Heart right ventricle (tissue), 16 donors: ENCODE results near the gene UBL7. TPM values are rescaled to one million over a fixed set of nuclear protein-coding genes. Genes with fewer than 3 reads are reported as not detected.
"Not testable (repeated sequence)": the region's sequence is repeated elsewhere in the genome, so short reads cannot be mapped to it uniquely, and the experiment has no call there.

Experiments used
- ATAC-seq, 8 donors: fragments of 200-7000 bp; cut with Tn5 transposase; one replicate each; pipeline ENCODE4 v1.9.1; 2020; ENCODE audit warnings: mild to moderate bottlenecking in 8 of 8, moderate library complexity in 8 of 8, moderate number of reproducible peaks in 1 of 8
- DNase-seq, 2 donors: peaks; one replicate each; pipeline ENCODE4 v3.0.0-alpha.2; 2020
- H3K27ac ChIP-seq, 10 donors: fragments of 200-600 bp; sonication (generic) in 2 of 10; one replicate each; pipeline versions ENCODE4 v1.5.0 to v1.8.0; 2020 to 2022; ENCODE audit warnings: mild to moderate bottlenecking in 3 of 10
- H3K27me3 ChIP-seq, 7 donors: fragments of 200-600 bp; one replicate each; pipeline ENCODE4 v1.8.0; 2021 to 2022; ENCODE audit warnings: mild to moderate bottlenecking in 2 of 7
- H3K36me3 ChIP-seq, 9 donors: fragments of 200-600 bp; sonication (generic) in 1 of 9; one replicate each; pipeline versions ENCODE4 v1.5.0 to v1.8.0; 2020 to 2022; ENCODE audit warnings: mild to moderate bottlenecking in 2 of 9
- H3K4me1 ChIP-seq, 9 donors: fragments of 200-600 bp; sonication (generic) in 1 of 9; one replicate each; pipeline versions ENCODE4 v1.5.0 to v1.8.0; 2020 to 2022; ENCODE audit warnings: mild to moderate bottlenecking in 4 of 9
- H3K4me3 ChIP-seq, 10 donors: fragments of 200-600 bp; sonication (generic) in 2 of 10; one replicate each; pipeline versions ENCODE4 v1.5.0 to v1.8.0; 2020 to 2022; ENCODE audit warnings: mild to moderate bottlenecking in 7 of 10, moderate library complexity in 2 of 10
- H3K9me3 ChIP-seq, 11 donors: fragments of 200-600 bp in 10 of 11; sonication (generic) in 2 of 11; one replicate each; pipeline versions ENCODE4 v1.5.0 to v1.8.0; 2013 to 2022; ENCODE audit warnings: mild to moderate bottlenecking in 2 of 11, control low read depth in 1 of 11, moderate library complexity in 1 of 11
- WGBS, 2 donors: extraction: QIAGEN DNeasy Blood & Tissue Kit; methylation state at CpG; one replicate each; pipeline ENCODE4 v1.1.7; 2013; ENCODE audit warnings: inconsistent platforms in 1 of 2; 5-methylcytosine and 5-hydroxymethylcytosine counted together
- intact Hi-C, 10 donors: fragments of 100-400 bp; cut with DNase I; formaldehyde crosslinking; loops; one replicate each; pipeline versions ENCODE4 v1.11.1 to v1.14.2; 2022
- polyA plus RNA-seq, 2 donors: library from polyadenylated mRNA; stranded (reverse); fragments of 200-250 nt; gene quantifications; one replicate each; pipeline ENCODE4 v1.2.3, GENCODE V29; 2013
- total RNA-seq, 10 donors: library from RNA; stranded (reverse); fragmentation: NEBNext Ultra II Directional in 3 of 10; extraction: Animal tissue kit (Norgen Biotek cat#: 25700) in 3 of 10; gene quantifications; one replicate each; pipeline versions ENCODE4 v1.2.1 to v1.2.4, GENCODE V29; 2021 to 2023
- TF ChIP-seq, protein P1 (sequence below), 9 donors: fragments of 200-600 bp; sonication (generic) in 2 of 9; IDR thresholded peaks; one replicate each; pipeline versions ENCODE4 v1.5.0 to v1.8.0; 2021 to 2022; ENCODE audit warnings: antibody characterized with exemption in 9 of 9, mild to moderate bottlenecking in 5 of 9, moderate library complexity in 1 of 9
- donor health status: Arrhythmogenic right ventricular cardiomyopathy.
- donor health status: ischemic (EF 13 %, LVEDD 7.1; RV severe dilation, severe dysfunction).
- donor health status: healthy with polysubstance abuse.
- donor health status: DM: no; HTN: yes; CAD: no.
- donor health status: DM: no; HTN: no; CAD: no.
- donor health status: ischemic (EF 25% LVEDD 6.9; RV normal size, moderate dysfunction).
- donor health status: ischemic (EF 25% LVEDD 5.7; RV mildly dilated, moderate dysfunction).
- donor health status: healthy.
- donor health status: DM: yes; HTN: yes; CAD: no.
- donor health status: Ischemic cardiomyopathy.
- donor health status: ischemic (EF 35%, LVEDD 5.7; RV mildly dilated, moderate dysfunction).
- donor health status: nonischemic (EF 11% LVEDD 7.7; RV severe dilation, severe dysfunction).
- donor health status: DM: yes; HTN: yes; CAD: no.
- donor health status: PGD.
- donor health status: ischemic (EF 29% LVEDD 5.4; RV normal size, mild dysfunction).
- donor health status: nonischemic (EF 23%, LVEDD 6.1; RV moderate dilation, normal function).

The UBL7 gene
- total and polyA plus RNA-seq, 12 donors, result 47.0 to 56.6 (median 52.1) TPM

DNA sequence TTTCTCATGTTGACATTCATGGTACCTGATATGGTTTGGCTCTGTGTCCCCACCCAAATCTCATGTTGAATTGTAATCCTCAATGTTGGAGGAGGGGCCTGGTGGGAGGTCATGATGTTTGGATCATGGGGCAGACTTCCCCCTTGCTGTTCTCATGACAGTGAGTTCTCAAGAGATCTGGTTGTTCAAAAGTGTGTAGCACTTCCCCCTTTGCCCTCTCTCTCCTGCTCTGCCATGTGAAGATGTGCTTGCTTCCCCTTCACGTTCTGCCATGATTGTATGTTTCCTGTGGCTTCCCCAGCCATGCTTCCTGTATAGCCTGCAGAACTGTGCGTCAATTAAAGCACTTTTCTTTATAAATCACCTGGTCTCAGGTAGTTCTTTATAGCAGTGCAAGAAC, 3.3 kb upstream of the UBL7 start:
- no peak for ATAC-seq
- no peak overlapping the region for H3K27ac ChIP-seq
- WGBS, 2 donors, result 72% methylated on average over 2 of the region's 2 CpGs

GRCh38 chr15:74463634-74464033, 2.7 kb upstream of the UBL7 start:
- no peak overlapping the region for H3K4me3 ChIP-seq
- no peak overlapping the region for H3K27ac ChIP-seq
- H3K9me3 ChIP-seq, result peaks cover 0 to 6% (median 0%) of the 10 kb centered on the region in 11 donors
- no peaks in the 10 kb centered on the region for H3K27me3 ChIP-seq
- intact Hi-C loops, result loop anchor here in 6 of 10 donors (5.0 to 10.0 kb wide), 5 partner anchors 71 to 154 kb away; partner anchors contain the start of genes ARID3B (in 3 of the 6) and CLK3 (in 3 of the 6)
- peaks cover 0 to 25% (median 18%) of the 10 kb centered on the region in 9 donors for H3K4me1 ChIP-seq
- DNase-seq (no peak), ATAC-seq (no peak)
- peaks cover 0 to 17% (median 0%) of the 10 kb centered on the region in 9 donors for H3K36me3 ChIP-seq
- TF ChIP-seq, protein P1, sequence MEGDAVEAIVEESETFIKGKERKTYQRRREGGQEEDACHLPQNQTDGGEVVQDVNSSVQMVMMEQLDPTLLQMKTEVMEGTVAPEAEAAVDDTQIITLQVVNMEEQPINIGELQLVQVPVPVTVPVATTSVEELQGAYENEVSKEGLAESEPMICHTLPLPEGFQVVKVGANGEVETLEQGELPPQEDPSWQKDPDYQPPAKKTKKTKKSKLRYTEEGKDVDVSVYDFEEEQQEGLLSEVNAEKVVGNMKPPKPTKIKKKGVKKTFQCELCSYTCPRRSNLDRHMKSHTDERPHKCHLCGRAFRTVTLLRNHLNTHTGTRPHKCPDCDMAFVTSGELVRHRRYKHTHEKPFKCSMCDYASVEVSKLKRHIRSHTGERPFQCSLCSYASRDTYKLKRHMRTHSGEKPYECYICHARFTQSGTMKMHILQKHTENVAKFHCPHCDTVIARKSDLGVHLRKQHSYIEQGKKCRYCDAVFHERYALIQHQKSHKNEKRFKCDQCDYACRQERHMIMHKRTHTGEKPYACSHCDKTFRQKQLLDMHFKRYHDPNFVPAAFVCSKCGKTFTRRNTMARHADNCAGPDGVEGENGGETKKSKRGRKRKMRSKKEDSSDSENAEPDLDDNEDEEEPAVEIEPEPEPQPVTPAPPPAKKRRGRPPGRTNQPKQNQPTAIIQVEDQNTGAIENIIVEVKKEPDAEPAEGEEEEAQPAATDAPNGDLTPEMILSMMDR (IDR thresholded peaks at IDR 0.05), result no peak

More for the DNA sequence above, 3.3 kb upstream of the UBL7 start:
- Histone ChIP-seq H3K4me1 (peaks cover 0 to 25% (median 18%) of the 10 kb centered on the region in 9 donors), H3K9me3 (peaks cover 0 to 6% (median 0%) of the 10 kb centered on the region in 11 donors), H3K36me3 (peaks cover 0 to 16% (median 0%) of the 10 kb centered on the region in 9 donors), H3K27me3 (no peaks in the 10 kb centered on the region), H3K4me3 (no peak overlapping the region)
- intact Hi-C loops, result loop anchor here in 6 of 10 donors (5.0 to 10.0 kb wide), 5 partner anchors 71 to 153 kb away; partner anchors contain the start of genes ARID3B (in 3 of the 6) and CLK3 (in 3 of the 6)
- TF ChIP-seq, protein P1 (IDR thresholded peaks at IDR 0.05), result no peak
- no peak for DNase-seq

DNA sequence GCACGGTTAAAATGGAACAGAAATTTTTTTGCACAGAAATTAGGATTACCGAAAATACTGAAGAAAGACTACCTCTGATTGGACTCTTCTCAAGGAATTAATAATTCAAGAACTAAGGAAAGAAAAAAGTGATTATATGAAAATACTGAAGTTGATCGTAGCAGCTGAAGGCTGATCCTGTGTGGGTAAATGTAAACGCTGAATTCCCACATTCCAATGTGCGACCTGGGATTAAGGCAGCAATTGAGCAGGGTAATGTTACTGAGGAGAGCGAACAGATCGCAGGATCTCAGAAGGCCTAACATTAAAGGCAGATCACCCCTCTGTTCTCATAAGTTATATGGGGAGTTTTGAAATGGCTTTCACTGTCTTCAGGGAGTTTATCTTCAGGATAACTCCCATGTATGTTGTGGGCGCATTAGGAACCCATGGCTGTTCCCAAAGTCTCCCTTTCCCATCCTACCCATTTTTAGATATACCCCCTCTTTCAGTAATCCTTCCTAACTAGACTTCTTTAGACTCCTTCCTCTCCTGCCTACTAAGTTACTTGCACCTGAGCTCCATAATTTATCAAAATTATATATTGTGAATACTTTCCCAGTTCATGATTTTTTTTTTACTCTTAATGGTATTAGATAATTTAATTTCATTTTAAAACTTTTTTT, 1.0 kb upstream of the UBL7 start:
- TF ChIP-seq, protein P1 (IDR thresholded peaks at IDR 0.05), result no peak
- Histone ChIP-seq H3K27ac (peak overlapping the region in 9 of 10 donors; percentile 79 to 92 (median 88)), H3K4me1 (peaks cover 0 to 25% (median 18%) of the 10 kb centered on the region in 9 donors), H3K9me3 (peaks cover 0 to 6% (median 0%) of the 10 kb centered on the region in 11 donors), H3K27me3 (no peaks in the 10 kb centered on the region), H3K36me3 (peaks cover 0 to 28% (median 10%) of the 10 kb centered on the region in 9 donors), H3K4me3 (peak overlapping the region in 9 of 10 donors; percentile 50 to 95 (median 72))
- intact Hi-C loops, result loop anchor here in 7 of 10 donors (2.0 to 10.0 kb wide), 8 partner anchors 73 to 155 kb away; partner anchors contain the start of genes ARID3B (in 4 of the 7) and CLK3 (in 3 of the 7)
- 42 to 45% methylated on average over 8 of the region's 8 CpGs for WGBS, 2 donors
- no peak for DNase-seq
- no peak for ATAC-seq

DNA sequence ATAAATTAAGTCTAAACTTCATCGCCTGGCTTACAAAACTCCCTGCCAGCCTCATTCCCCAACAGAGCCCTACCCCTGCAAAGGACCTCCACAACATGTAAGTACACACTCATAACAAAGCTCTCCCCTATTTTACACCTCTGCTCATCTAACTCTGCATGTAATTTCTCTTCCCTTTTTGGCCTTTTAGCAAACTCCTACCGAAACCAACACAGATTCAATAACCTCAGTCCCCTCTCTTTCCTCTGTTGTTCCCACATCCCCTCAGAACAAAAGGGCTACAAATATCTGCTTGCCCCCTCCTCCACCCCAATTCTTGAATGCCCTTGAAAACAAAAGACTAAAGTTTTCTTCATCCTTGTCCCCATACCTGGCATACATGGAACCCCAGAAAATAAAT, 662 bp downstream of the UBL7 start:
- Histone ChIP-seq H3K4me1 (peaks cover 0 to 25% (median 18%) of the 10 kb centered on the region in 9 donors), H3K9me3 (peaks cover 0 to 6% (median 0%) of the 10 kb centered on the region in 11 donors), H3K4me3 (peak overlapping the region; percentile 48 to 95 (median 72)), H3K36me3 (peaks cover 0 to 36% (median 22%) of the 10 kb centered on the region in 9 donors), H3K27ac (peak overlapping the region in 9 of 10 donors; percentile 79 to 92 (median 88)), H3K27me3 (no peaks in the 10 kb centered on the region)
- no peak for DNase-seq
- intact Hi-C loops, result loop anchor here in 7 of 10 donors (2.0 to 10.0 kb wide), 8 partner anchors 75 to 157 kb away; partner anchors contain the start of genes ARID3B (in 4 of the 7) and CLK3 (in 3 of the 7)
- TF ChIP-seq, protein P1 (IDR thresholded peaks at IDR 0.05), result no peak
- WGBS, 2 donors, result 57 to 60% methylated on average over 2 of the region's 2 CpGs
- no peak for ATAC-seq

DNA sequence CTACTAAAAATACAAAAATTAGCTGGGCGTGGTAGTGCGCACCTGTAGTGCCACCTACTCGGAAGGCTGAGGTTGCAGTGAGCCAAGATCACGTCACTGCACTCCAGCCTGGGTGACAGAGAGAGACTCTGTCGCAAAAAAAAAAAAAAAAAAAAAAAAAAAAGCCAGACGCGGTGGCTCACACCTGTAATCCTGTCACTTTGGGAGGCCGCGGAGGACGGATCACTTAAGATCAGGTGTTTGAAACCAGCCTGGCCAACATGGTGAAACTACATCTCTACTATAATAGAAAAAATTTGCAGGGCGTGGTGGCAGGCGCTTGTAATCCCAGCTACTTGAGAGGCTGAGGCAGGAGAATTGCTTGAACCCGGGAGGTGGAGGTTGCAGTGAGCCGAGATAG, 1.2 kb downstream of the UBL7 start:
- peaks cover 0 to 41% (median 27%) of the 10 kb centered on the region in 9 donors for H3K36me3 ChIP-seq
- H3K4me1 ChIP-seq, result peaks cover 0 to 29% (median 18%) of the 10 kb centered on the region in 9 donors
- peak overlapping the region in 2 of 10 donors; percentile 89 to 92 for H3K27ac ChIP-seq
- 95 to 96% methylated on average over 11 to 14 of the region's 14 CpGs for WGBS, 2 donors
- H3K27me3 ChIP-seq, ATAC-seq, H3K9me3 ChIP-seq, DNase-seq: not testable (repeated sequence)
- peak overlapping the region in 5 of 10 donors; percentile 66 to 75 (median 72) for H3K4me3 ChIP-seq
- intact Hi-C loops, result loop anchor here in 7 of 10 donors (2.0 to 10.0 kb wide), 8 partner anchors 75 to 158 kb away; partner anchors contain the start of genes ARID3B (in 4 of the 7) and CLK3 (in 3 of the 7)
